ENCODE measurements around the gene CLCN1.

CLCN1 gene

GRCh38 chr7:143380646-143381426, 64.9 kb downstream of the CLCN1 start, which contains the start of gene ZYX:
Gene ZYX, plus strand, starts transcription at chr7:143381345. Its CDS starts 227 bp downstream, at chr7:143381572.
- peak within 1 kb of the TSS; percentile 86 for H3K4me3 ChIP-seq (ENCODE audit: low read depth, low read length)
- peak; percentile 98 for DNase-seq (ENCODE audit: low read depth)
- TF ChIP-seq CTCF (conservative IDR thresholded peaks at IDR 0.05; ENCODE audit: low read depth, low read length): no peak

GRCh38 chr7:143381427-143382125, 65.7 kb downstream of the CLCN1 start:
- peak overlapping the region; percentile 86 for H3K4me3 ChIP-seq (ENCODE audit: low read depth, low read length)
- DNase-seq (ENCODE audit: low read depth): peak; percentile 84
- TF ChIP-seq CTCF (conservative IDR thresholded peaks at IDR 0.05; ENCODE audit: low read depth, low read length): no peak

GRCh38 chr7:143382126-143382790, 66.3 kb downstream of the CLCN1 start:
- TF ChIP-seq CTCF (conservative IDR thresholded peaks at IDR 0.05; ENCODE audit: low read depth, low read length): no peak
- DNase-seq (ENCODE audit: low read depth): no peak
- peak overlapping the region; percentile 86 for H3K4me3 ChIP-seq (ENCODE audit: low read depth, low read length)

- peak overlapping the region; percentile 86 for H3K4me3 ChIP-seq (ENCODE audit: low read depth, low read length)
- DNase-seq (ENCODE audit: low read depth): no peak
- peak; percentile 9 for TF ChIP-seq CTCF (conservative IDR thresholded peaks at IDR 0.05; ENCODE audit: low read depth, low read length)
These were observed 67.1 kb downstream of the CLCN1 start for GRCh38 chr7:143382791-143383641.

GRCh38 chr7:143383642-143383957, 67.7 kb downstream of the CLCN1 start:
- TF ChIP-seq CTCF (conservative IDR thresholded peaks at IDR 0.05; ENCODE audit: low read depth, low read length): no peak

GRCh38 chr7:143384148-143384547, 68.2 kb downstream of the CLCN1 start:
- no peak for TF ChIP-seq CTCF (conservative IDR thresholded peaks at IDR 0.05; ENCODE audit: low read depth, low read length)
- peak overlapping the region; percentile 86 for H3K4me3 ChIP-seq (ENCODE audit: low read depth, low read length)
- peak; percentile 58 for DNase-seq (ENCODE audit: low read depth)

More at GRCh38 chr7:143383642-143383957, 67.7 kb downstream of the CLCN1 start:
- DNase-seq (ENCODE audit: low read depth): no peak
- H3K4me3 ChIP-seq (ENCODE audit: low read depth, low read length): peak overlapping the region; percentile 86
